ENCODE data around the gene TEP1. TPM values are rescaled to one million over a fixed set of nuclear protein-coding genes. Genes with fewer than 3 reads are reported as not detected.

The TEP1 gene
- total RNA-seq, 2 experiments from 2014 or later = 13.4 to 26.8 TPM

GRCh38 chr14:20413744-20414082, 412 bp upstream of the TEP1 start:
- H3K4me2 ChIP-seq (ENCODE audit: low read length) = peak overlapping the region; percentile 79
- peaks cover 37% of the 10 kb centered on the region for H3K4me1 ChIP-seq (ENCODE audit: insufficient read depth, low read length, poor library complexity, severe bottlenecking)
- intact Hi-C loops (cut with micrococcal nuclease; ENCODE audit: unreplicated experiment) = loop anchor here (1.0 to 2.0 kb wide), 5 partner anchors 47 to 195 kb away; partner anchors contain the start of genes PARP2, PIP4P1 and PNP
- peak overlapping the region; percentile 77 for H2AFZ ChIP-seq (ENCODE audit: low read length)
- no TSS peak for BruUV-seq (replicated peaks)
- POLR2A ChIA-PET = interaction anchor here (0.6 to 3.6 kb wide), 15 partner anchors 10 to 206 kb away, joined by 3 to 20 read pairs (median 4); partner anchors contain the start of genes APEX1, OSGEP, PARP2 and PIP4P1
- H4K20me1 ChIP-seq (ENCODE audit: insufficient read depth, low read length) = no peaks in the 10 kb centered on the region
- DNase-seq (ENCODE audit: low spot score) = peak; percentile 31
- peak overlapping the region; percentile 77 for H3K4me3 ChIP-seq (ENCODE audit: low read depth, low read length, poor library complexity, severe bottlenecking)
- no peaks in the 10 kb centered on the region for H3K9me2 ChIP-seq (ENCODE audit: insufficient read depth, low read length)
- CTCF ChIA-PET (ENCODE audit: unreplicated experiment) = interaction anchor here (0.9 kb wide), 1 partner anchor 9 kb away, joined by 3 read pairs; no protein-coding TSS in a partner anchor
- no peaks in the 10 kb centered on the region for H3K9me3 ChIP-seq (ENCODE audit: low read length)
- H3K27ac ChIP-seq (ENCODE audit: low read depth, low read length, poor library complexity, severe bottlenecking) = no peak overlapping the region
- H3K36me3 ChIP-seq (ENCODE audit: insufficient read depth, low read length) = no peaks in the 10 kb centered on the region
- H3K79me2 ChIP-seq (ENCODE audit: insufficient read depth, low read depth, low read length) = no peaks in the 10 kb centered on the region; the same call in 1 of the 2 replicates
- TF ChIP-seq EZH2phosphoT487 (IDR thresholded peaks at IDR 0.05; ENCODE audit: borderline replicate concordance, low read depth, low read length) (no peak), CTCF (conservative IDR thresholded peaks at IDR 0.05; ENCODE audit: low read length) (no peak)

- Histone ChIP-seq H3K9me2 (ENCODE audit: insufficient read depth, low read length) (no peaks in the 10 kb centered on the region), H3K27ac (ENCODE audit: low read depth, low read length, poor library complexity, severe bottlenecking) (peak overlapping the region; percentile 48), H2AFZ (ENCODE audit: low read length) (peak overlapping the region; percentile 77), H3K9me3 (ENCODE audit: low read length) (no peaks in the 10 kb centered on the region), H3K4me3 (ENCODE audit: low read depth, low read length, poor library complexity, severe bottlenecking) (peak overlapping the region; percentile 77), H4K20me1 (ENCODE audit: insufficient read depth, low read length) (no peaks in the 10 kb centered on the region), H3K4me2 (ENCODE audit: low read length) (peak overlapping the region; percentile 79), H3K79me2 (ENCODE audit: insufficient read depth, low read depth, low read length) (no peaks in the 10 kb centered on the region; the same call in 1 of the 2 replicates), H3K36me3 (ENCODE audit: insufficient read depth, low read length) (peaks cover 8% of the 10 kb centered on the region; the same call in 1 of the 2 replicates), H3K4me1 (ENCODE audit: insufficient read depth, low read length, poor library complexity, severe bottlenecking) (peaks cover 35% of the 10 kb centered on the region)
- CTCF ChIA-PET (ENCODE audit: unreplicated experiment) = no interaction called here
- intact Hi-C loops (cut with micrococcal nuclease; ENCODE audit: unreplicated experiment) = loop anchor here (2.0 kb wide), 3 partner anchors 48 to 196 kb away; partner anchors contain the start of gene PIP4P1
- no TSS peak for BruUV-seq (replicated peaks)
- DNase-seq (ENCODE audit: low spot score) = peak; percentile 30
- POLR2A ChIA-PET = interaction anchor here (0.5 to 3.6 kb wide), 9 partner anchors 43 to 130 kb away, joined by 3 to 20 read pairs (median 4); partner anchors contain the start of genes APEX1 and PARP2
- TF ChIP-seq CTCF (conservative IDR thresholded peaks at IDR 0.05; ENCODE audit: low read length) (no peak), EZH2phosphoT487 (IDR thresholded peaks at IDR 0.05; ENCODE audit: borderline replicate concordance, low read depth, low read length) (no peak)
Measured at GRCh38 chr14:20412411-20412810, 890 bp downstream of the TEP1 start.

- Histone ChIP-seq H3K9me2 (ENCODE audit: insufficient read depth, low read length) (no peaks in the 10 kb centered on the region), H2AFZ (ENCODE audit: low read length) (no peak overlapping the region), H3K4me3 (ENCODE audit: low read depth, low read length, poor library complexity, severe bottlenecking) (no peak overlapping the region), H3K36me3 (ENCODE audit: insufficient read depth, low read length) (peaks cover 33% of the 10 kb centered on the region; the same call in 1 of the 2 replicates), H3K27ac (ENCODE audit: low read depth, low read length, poor library complexity, severe bottlenecking) (no peak overlapping the region), H3K79me2 (ENCODE audit: insufficient read depth, low read depth, low read length) (no peaks in the 10 kb centered on the region; the same call in 1 of the 2 replicates), H4K20me1 (ENCODE audit: insufficient read depth, low read length) (no peaks in the 10 kb centered on the region), H3K4me2 (ENCODE audit: low read length) (no peak overlapping the region), H3K9me3 (ENCODE audit: low read length) (no peaks in the 10 kb centered on the region), H3K4me1 (ENCODE audit: insufficient read depth, low read length, poor library complexity, severe bottlenecking) (peaks cover 13% of the 10 kb centered on the region)
- no TSS peak for BruUV-seq (replicated peaks)
- TF ChIP-seq EZH2phosphoT487 (IDR thresholded peaks at IDR 0.05; ENCODE audit: borderline replicate concordance, low read depth, low read length) = no peak
- TF ChIP-seq CTCF (conservative IDR thresholded peaks at IDR 0.05; ENCODE audit: low read length) = no peak
- ChIA-PET POLR2A (interaction anchor here (1.0 kb wide), 1 partner anchor 66 kb away, joined by 3 read pairs; the partner anchor contains the start of gene PARP2), CTCF (ENCODE audit: unreplicated experiment) (interaction anchor here (0.6 kb wide), 1 partner anchor 425 kb away, joined by 3 read pairs; no protein-coding TSS in a partner anchor)
- DNase-seq (ENCODE audit: low spot score) = no peak
- intact Hi-C loops (cut with micrococcal nuclease; ENCODE audit: unreplicated experiment) = no loop called here
Measured at GRCh38 chr14:20409226-20409625, 4.1 kb downstream of the TEP1 start.

Data from OCI-LY7 (cell line).